ENCODE measurements around the gene SH3RF2.

Gene SH3RF2

DNA sequence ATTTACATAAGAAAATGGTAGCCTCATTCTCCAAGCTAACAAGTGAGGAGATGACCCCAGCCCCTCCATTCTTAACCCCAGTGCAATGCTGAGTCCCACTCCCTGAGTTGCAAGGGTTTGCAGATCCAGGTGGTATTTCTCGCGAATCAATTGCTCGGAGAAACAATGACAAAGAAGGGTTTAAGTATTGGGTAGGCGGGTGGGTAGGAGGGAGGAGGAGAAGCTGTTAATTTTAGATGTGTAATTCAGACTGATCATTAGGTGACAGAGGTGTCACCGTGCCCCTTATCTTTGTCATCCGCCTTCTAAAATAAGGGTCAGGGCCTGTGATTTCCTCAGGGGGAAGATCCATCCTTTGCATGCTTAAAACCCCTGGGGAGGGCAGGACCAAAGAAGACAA is 17.0 kb upstream of the SH3RF2 start:
- DNase-seq (ENCODE audit: low spot score), result no peak
- in situ Hi-C loops (cut with MboI; ENCODE audit: low sequenced_read_pairs, unreplicated experiment), result no loop called here
- no peak for TF ChIP-seq CTCF (IDR thresholded peaks at IDR 0.05; ENCODE audit: borderline replicate concordance, control extremely low read depth, extremely low read depth, insufficient read depth, missing control alignments)

DNA sequence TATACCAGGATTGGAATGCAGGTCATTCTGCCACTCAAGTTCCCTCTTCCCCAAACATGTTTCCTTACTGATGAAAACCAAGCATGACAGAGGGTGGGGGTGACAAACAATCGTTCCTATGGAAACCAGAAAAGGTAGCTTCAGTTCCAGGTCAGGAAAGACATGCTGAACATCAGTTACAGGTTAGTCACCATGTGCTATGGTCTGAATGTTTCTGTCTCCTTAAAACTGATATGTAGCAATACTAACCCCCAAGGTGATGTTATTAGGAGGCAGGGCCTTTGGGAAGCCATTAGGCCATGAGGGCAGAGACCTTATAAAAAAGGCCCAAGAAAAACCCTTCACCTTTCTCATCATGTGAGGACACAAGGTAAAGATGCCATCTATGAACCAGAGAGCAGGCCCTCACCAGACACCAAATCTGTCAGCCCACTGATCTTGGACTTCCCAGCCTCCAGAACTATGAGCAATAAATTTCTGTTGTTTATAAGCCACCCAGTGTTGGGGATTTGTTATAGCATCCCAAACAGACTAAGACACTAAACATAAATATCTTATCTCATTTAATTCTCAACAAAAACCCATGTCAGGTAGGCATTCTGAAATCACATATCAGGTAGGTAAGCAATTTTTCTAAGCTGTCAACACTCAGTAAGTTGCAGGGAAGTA is 15.7 kb upstream of the SH3RF2 start:
- in situ Hi-C loops (cut with MboI; ENCODE audit: low sequenced_read_pairs, unreplicated experiment), result no loop called here
- DNase-seq (ENCODE audit: low spot score), result no peak
- no peak for TF ChIP-seq CTCF (IDR thresholded peaks at IDR 0.05; ENCODE audit: borderline replicate concordance, control extremely low read depth, extremely low read depth, insufficient read depth, missing control alignments)

- DNase-seq (ENCODE audit: low spot score), result no peak
- in situ Hi-C loops (cut with MboI; ENCODE audit: low sequenced_read_pairs, unreplicated experiment), result no loop called here
- TF ChIP-seq CTCF (IDR thresholded peaks at IDR 0.05; ENCODE audit: borderline replicate concordance, control extremely low read depth, extremely low read depth, insufficient read depth, missing control alignments), result no peak
Measured at GRCh38 chr5:145921211-145921610, 15.2 kb upstream of the SH3RF2 start.

GRCh38 chr5:145922059-145922458 is 14.3 kb upstream of the SH3RF2 start:
- no peak for TF ChIP-seq CTCF (IDR thresholded peaks at IDR 0.05; ENCODE audit: borderline replicate concordance, control extremely low read depth, extremely low read depth, insufficient read depth, missing control alignments)
- in situ Hi-C loops (cut with MboI; ENCODE audit: low sequenced_read_pairs, unreplicated experiment), result no loop called here
- no peak for DNase-seq (ENCODE audit: low spot score)

DNA sequence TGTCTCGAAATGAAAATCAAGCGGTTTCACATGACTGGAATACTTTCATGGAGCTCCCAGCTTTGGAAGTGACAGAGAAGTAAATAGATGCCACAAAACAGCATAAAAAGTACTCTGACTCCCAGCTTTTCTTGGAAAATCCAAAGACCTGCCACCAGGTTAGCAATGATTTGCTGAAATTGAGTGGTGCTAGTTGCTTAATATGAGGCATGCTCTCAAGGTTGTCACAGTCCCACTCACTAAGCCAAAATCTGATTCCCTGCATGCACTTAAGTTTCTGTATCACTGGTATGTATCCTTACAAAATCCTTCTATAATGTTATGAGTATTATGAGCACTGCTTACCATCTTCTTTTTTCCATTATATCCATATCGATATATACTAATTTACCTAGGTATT is 13.0 kb upstream of the SH3RF2 start:
- TF ChIP-seq CTCF (IDR thresholded peaks at IDR 0.05; ENCODE audit: borderline replicate concordance, control extremely low read depth, extremely low read depth, insufficient read depth, missing control alignments), result no peak
- in situ Hi-C loops (cut with MboI; ENCODE audit: low sequenced_read_pairs, unreplicated experiment), result no loop called here
- DNase-seq (ENCODE audit: low spot score), result no peak

DNA sequence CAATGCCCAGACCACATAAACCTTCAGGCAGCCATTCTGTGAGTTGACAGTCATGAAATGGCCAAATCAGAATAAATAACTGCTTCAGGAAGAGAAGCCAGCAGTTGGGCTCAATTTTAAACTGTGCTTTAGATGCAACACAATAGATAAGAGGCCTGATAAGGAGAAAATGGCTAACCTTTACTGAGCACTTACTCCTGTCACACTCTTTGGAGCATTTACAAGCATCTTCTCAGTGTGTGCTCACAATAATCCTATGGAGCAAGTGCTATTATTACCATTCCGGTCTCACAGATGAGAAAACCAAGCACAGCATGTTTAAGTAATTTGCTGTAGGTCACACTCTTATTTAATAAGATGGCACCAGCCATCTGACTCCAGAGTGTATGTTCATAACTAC is 11.5 kb upstream of the SH3RF2 start:
- in situ Hi-C loops (cut with MboI; ENCODE audit: low sequenced_read_pairs, unreplicated experiment), result no loop called here
- no peak for TF ChIP-seq CTCF (IDR thresholded peaks at IDR 0.05; ENCODE audit: borderline replicate concordance, control extremely low read depth, extremely low read depth, insufficient read depth, missing control alignments)
- no peak for DNase-seq (ENCODE audit: low spot score)

All from GM13976 (cell line).